NT2/D1 (cell line): Measurements from ENCODE around the gene EPS8L1.

ENCODE experiments used
- DNase-seq: peaks from one replicate; pipeline ENCODE4 v3.0.0-alpha.2; 2011; ENCODE audit warnings: low read depth, low spot score
- H3K27me3 ChIP-seq: 2 replicates; pipeline ENCODE4 v1.6.0; 2011; ENCODE audit warnings: mild to moderate bottlenecking; ENCODE audit not compliant: insufficient read length, insufficient read depth
- H3K36me3 ChIP-seq: 2 replicates; pipeline ENCODE4 v1.6.1; 2011; ENCODE audit warnings: mild to moderate bottlenecking, low read length, mixed read lengths; ENCODE audit not compliant: insufficient read depth, insufficient read length
- H3K4me1 ChIP-seq: 2 replicates; pipeline ENCODE4 v1.5.1; 2011; ENCODE audit not compliant: insufficient read depth, insufficient read length
- H3K4me3 ChIP-seq: 2 replicates; pipeline ENCODE4 v1.5.1; 2011; ENCODE audit warnings: low read depth; ENCODE audit not compliant: insufficient read length
- H3K9ac ChIP-seq: 2 replicates; pipeline ENCODE4 v1.6.0; 2011; ENCODE audit warnings: low read depth; ENCODE audit not compliant: insufficient read length
- H3K9me3 ChIP-seq: 2 replicates; pipeline ENCODE4 v1.5.1; 2011; ENCODE audit warnings: mild to moderate bottlenecking, low read length; ENCODE audit not compliant: insufficient read depth
- SUZ12 ChIP-seq: IDR thresholded peaks from 2 replicates; pipeline ENCODE4 v1.6.1; 2011; ENCODE audit not compliant: insufficient read length, insufficient read depth; ENCODE audit errors: extremely low read depth
- YY1 ChIP-seq: IDR thresholded peaks from 2 replicates; pipeline ENCODE4 v1.6.1; 2011; ENCODE audit not compliant: insufficient read length, insufficient read depth
- ZNF274 ChIP-seq: IDR thresholded peaks from 2 replicates; pipeline ENCODE4 v1.6.1; 2011; ENCODE audit warnings: mild to moderate bottlenecking, low read depth, low read length

Gene EPS8L1

DNA sequence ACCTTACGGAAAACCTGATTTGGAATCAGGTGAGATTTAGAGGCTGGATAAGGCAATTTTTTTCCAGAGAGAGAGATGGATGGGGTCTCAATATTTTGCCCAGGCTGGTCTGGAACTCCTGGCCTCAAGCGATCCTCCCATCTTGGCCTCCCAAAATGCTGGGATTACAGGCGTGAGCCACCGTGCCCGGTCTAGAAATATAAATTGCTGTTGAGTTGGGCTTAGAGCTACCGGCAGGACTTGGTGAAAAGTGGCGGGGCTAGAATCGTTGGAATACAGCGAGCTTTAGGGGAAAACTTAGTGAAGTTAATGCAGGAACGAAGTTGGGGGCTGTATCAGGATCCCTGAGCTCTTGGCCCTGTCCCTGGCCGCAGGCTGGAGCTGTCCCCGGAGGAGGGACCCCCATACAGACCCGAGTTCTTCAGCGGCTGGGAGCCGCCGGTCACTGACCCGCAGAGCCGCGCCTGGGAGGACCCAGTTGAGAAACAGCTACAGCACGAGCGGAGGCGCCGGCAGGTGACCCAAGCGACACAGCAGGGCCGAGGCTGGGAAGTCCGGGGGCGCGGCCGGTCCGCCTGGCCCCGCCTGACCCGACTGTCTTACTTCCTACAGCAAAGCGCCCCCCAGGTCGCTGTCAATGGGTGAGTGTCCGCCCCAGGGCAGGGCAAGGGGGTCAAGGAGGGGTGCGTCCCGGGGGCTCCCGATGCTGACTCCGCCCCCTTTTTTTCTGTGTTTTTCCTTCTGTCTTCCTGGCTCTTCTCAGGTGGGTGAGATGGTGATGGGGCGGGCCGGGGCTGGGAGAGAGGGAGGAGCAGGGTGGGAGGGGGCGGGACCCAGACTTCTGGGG is 7.6 kb downstream of the EPS8L1 start:
- H3K4me1 ChIP-seq: peaks cover 15% of the 10 kb centered on the region
- no peak overlapping the region for H3K9ac ChIP-seq
- H3K36me3 ChIP-seq: peaks cover 6% of the 10 kb centered on the region
- no peak overlapping the region for H3K4me3 ChIP-seq
- TF ChIP-seq YY1: no peak
- no peak for TF ChIP-seq SUZ12
- no peak for TF ChIP-seq ZNF274
- no peaks in the 10 kb centered on the region for H3K9me3 ChIP-seq
- peaks cover 35% of the 10 kb centered on the region for H3K27me3 ChIP-seq
- no peak for DNase-seq

- H3K9ac ChIP-seq: peak overlapping the region; percentile 32
- no peak overlapping the region for H3K4me3 ChIP-seq
- H3K4me1 ChIP-seq: peaks cover 18% of the 10 kb centered on the region
- H3K9me3 ChIP-seq: no peaks in the 10 kb centered on the region
- H3K27me3 ChIP-seq: peaks cover 29% of the 10 kb centered on the region
- TF ChIP-seq ZNF274: no peak
- TF ChIP-seq SUZ12: no peak
- no peak for TF ChIP-seq YY1
- DNase-seq: no peak
- H3K36me3 ChIP-seq: peaks cover 10% of the 10 kb centered on the region
These were observed 8.7 kb downstream of the EPS8L1 start for GRCh38 chr19:55084416-55084815.

GRCh38 chr19:55085923-55086715 is 10.4 kb downstream of the EPS8L1 start:
- Histone ChIP-seq H3K9me3 (no peaks in the 10 kb centered on the region), H3K9ac (peak overlapping the region; percentile 15), H3K4me1 (peaks cover 20% of the 10 kb centered on the region), H3K4me3 (peak overlapping the region; percentile 39), H3K27me3 (peaks cover 20% of the 10 kb centered on the region), H3K36me3 (peaks cover 21% of the 10 kb centered on the region)
- TF ChIP-seq SUZ12 (no peak), ZNF274 (no peak), YY1 (no peak)
- no peak for DNase-seq

DNA sequence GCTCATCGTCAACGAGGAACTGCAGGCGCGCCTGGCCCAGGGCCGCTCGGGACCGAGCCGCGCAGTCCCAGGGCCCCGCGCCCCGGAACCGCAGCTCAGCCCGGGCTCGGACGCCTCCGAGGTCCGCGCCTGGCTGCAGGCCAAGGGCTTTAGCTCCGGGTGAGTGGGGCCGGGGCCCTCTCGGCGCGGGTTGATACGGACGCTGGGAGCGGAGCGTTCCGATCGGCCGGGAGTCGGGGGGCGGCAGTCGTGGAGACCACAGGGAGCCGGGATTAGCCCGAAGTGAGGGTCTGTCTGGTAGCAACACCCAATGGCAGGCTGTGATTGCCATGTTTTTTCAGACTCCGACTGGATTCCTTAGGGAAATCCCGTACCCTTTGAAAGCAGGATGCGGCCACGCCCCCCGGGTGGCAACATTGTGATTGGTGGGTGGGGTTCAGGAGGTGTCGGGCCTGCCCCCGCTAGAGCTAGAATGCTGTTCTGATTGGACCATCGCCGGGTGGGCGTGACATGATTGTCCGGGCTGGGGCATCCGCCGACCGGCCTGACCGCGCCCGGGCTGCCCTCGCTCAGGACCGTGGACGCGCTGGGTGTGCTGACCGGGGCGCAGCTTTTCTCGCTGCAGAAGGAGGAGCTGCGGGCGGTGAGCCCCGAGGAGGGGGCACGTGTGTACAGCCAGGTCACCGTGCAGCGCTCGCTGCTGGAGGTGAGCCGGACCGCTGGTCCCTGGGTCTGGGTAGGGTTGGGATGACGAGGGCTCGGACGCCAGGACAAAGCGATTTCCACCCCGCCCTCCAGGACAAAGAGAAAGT is 11.3 kb downstream of the EPS8L1 start:
- TF ChIP-seq YY1 (no peak), SUZ12 (no peak), ZNF274 (no peak)
- Histone ChIP-seq H3K9ac (peak overlapping the region; percentile 57), H3K4me3 (peak overlapping the region; percentile 39), H3K9me3 (no peaks in the 10 kb centered on the region), H3K36me3 (peaks cover 26% of the 10 kb centered on the region), H3K4me1 (peaks cover 24% of the 10 kb centered on the region), H3K27me3 (peaks cover 20% of the 10 kb centered on the region)
- peak; percentile 87 for DNase-seq

DNA sequence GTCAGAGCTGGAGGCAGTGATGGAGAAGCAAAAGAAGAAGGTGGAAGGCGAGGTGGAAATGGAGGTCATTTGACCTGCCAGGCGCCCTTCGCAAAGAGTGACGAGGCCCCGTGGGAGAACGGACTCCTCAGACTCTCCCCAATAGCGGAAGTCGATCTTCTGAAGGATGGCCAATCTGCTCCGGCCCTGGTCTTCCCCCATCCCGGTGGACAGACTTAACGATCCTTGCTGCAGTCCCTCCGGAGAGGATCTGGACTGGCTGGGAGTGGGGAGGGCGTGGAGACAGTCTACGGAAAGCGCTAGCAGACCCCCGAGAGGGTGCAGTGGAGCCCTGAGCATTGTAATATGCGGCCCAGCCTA is 11.9 kb downstream of the EPS8L1 start:
- no peak for DNase-seq
- peaks cover 31% of the 10 kb centered on the region for H3K36me3 ChIP-seq
- H3K9ac ChIP-seq: peak overlapping the region; percentile 57
- peaks cover 20% of the 10 kb centered on the region for H3K27me3 ChIP-seq
- no peaks in the 10 kb centered on the region for H3K9me3 ChIP-seq
- peaks cover 24% of the 10 kb centered on the region for H3K4me1 ChIP-seq
- H3K4me3 ChIP-seq: peak overlapping the region; percentile 39
- TF ChIP-seq YY1: no peak
- no peak for TF ChIP-seq ZNF274
- no peak for TF ChIP-seq SUZ12

GRCh38 chr19:55088021-55088451 is 12.4 kb downstream of the EPS8L1 start:
- peak overlapping the region; percentile 61 for H3K9ac ChIP-seq

More at GRCh38 chr19:55088021-55088451, 12.4 kb downstream of the EPS8L1 start:
- H3K4me1 ChIP-seq: peaks cover 24% of the 10 kb centered on the region
- H3K36me3 ChIP-seq: peaks cover 31% of the 10 kb centered on the region
- peaks cover 20% of the 10 kb centered on the region for H3K27me3 ChIP-seq
- no peak for DNase-seq
- TF ChIP-seq SUZ12: no peak
- no peak for TF ChIP-seq YY1
- no peak for TF ChIP-seq ZNF274
- no peak overlapping the region for H3K4me3 ChIP-seq
- H3K9me3 ChIP-seq: no peaks in the 10 kb centered on the region
